Activated CD4-positive, alpha-beta T cell treated with anti-CD3 and anti-CD28 coated beads, Interleukin-2, amount 50 U/mL, for 1 hour (primary cell): ENCODE results near the gene ST3GAL2.
"Not testable (repeated sequence)": the region's sequence is repeated elsewhere in the genome, so short reads cannot be mapped to it uniquely, and the experiment has no call there.

Source experiments
- DNase-seq: peaks from one replicate; pipeline ENCODE4 v3.0.0-alpha.2; 2020

Gene ST3GAL2

DNA sequence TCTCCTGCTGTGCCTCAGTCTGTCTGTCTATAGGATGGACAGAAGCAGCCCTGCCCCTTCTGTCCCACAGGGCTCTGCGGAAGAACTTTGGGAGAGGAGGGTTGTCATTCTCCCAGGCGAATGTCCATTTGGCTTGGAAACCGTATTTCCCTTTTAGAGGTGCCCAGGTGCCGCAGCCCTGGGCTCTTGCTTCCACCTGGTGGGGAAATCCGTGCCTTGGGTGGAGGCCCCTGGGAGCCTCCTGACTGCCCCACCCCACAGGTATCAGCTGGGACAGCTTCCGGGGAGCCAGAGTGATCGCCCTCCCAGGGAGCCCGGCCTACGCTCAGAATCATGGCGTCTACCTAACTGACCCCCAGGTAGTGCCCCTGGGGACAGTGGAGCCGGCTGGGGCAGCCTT, 28.2 kb upstream of the ST3GAL2 start:
- no peak for DNase-seq

DNA sequence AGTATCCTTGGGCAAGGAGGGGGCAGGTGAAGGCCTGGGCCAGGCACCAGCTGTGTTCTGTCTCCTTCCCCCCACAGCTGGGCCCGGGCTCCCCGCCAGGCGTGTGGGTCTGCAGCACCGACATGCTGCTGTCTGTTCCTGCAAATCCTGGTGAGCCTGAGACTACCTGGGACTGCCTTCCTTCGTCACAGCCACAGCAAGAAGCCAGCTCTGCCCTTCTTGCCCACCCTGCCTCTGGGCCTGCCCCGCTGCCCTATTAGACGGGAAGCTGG, 27.8 kb upstream of the ST3GAL2 start:
- no peak for DNase-seq

DNA sequence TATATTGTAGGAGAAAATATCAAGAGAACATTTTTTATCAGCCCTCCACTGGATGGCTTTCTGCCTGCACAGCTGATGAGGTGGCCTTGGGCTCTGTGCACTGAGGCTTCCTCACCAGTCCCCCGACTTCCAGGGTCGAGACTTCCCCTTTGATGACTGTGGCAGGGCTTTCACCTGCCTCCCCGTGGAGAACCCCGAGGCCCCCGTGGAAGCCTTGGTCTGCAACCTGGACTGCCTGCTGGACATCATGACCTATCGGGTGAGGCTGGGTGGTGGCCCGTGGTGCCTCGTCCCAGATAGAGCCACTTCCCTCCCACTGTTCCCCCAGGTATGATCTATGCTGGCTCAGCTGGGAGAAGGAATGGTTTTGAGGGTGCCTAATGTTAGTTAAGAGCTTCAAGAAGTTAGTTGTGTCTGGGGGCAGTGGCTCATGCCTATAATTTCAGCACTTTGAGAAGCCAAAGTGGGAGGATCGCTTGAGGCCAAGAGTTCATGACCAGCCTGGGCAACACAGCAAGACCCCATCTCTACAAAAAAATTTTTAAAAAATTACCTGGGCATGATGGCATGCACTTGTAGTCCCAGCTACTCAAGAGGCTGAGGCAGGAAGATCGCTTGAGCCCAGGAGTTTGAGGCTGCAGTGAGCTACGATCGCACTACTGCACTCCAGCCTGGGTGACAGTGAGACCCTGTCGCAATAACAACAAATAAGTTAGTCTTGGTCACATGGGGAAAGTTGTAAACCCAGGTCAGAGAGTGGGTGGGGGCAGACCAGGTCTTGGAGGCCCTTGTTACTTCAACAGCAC, 27.3 kb upstream of the ST3GAL2 start:
- DNase-seq = no peak

DNA sequence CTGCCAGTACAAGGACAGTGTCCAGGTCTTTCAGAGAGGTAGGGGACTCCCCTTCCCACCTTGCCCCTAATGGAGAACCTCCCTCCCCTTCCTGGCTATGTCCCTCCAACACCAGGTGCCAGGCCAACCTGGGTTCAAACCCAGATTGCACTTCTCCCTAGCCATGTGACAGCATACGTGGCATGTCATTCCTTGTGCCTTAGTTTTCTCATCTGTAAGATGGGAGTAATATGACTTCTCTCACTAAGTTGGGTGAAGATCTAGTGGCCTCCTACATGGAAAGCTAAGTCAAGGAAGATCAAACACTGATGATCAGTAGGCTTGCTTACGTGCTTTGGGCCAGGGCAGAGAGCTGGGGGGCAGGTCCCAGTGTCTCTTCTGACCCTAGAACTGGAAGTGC, 24.3 kb upstream of the ST3GAL2 start:
- DNase-seq = no peak

DNA sequence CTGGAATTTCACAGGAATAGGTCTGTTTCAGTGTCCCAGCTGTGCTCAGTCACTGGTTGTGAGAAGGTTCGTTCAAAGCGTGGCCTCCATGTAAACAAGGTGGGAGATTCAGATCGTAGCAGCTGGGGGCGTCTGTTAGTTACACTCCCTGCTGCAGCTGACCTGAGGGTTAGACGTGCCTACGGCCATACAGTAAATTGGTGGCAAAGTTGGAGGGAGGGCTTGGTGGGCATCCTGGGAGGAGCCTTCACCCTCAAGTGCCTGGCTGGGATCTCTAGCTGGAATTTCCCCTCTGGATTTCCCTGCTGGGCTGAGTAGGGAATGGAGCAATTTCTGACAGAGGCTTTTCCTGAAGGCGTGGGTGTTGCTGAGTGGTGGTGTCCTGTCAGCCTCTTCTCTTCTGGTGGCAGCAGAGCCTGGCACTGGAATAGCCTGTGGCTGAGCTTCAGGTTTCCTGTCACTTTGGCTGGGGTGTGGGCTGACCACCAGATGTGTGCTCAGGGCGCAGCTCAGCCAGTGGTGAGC, 21.9 kb upstream of the ST3GAL2 start:
- DNase-seq = no peak

DNA sequence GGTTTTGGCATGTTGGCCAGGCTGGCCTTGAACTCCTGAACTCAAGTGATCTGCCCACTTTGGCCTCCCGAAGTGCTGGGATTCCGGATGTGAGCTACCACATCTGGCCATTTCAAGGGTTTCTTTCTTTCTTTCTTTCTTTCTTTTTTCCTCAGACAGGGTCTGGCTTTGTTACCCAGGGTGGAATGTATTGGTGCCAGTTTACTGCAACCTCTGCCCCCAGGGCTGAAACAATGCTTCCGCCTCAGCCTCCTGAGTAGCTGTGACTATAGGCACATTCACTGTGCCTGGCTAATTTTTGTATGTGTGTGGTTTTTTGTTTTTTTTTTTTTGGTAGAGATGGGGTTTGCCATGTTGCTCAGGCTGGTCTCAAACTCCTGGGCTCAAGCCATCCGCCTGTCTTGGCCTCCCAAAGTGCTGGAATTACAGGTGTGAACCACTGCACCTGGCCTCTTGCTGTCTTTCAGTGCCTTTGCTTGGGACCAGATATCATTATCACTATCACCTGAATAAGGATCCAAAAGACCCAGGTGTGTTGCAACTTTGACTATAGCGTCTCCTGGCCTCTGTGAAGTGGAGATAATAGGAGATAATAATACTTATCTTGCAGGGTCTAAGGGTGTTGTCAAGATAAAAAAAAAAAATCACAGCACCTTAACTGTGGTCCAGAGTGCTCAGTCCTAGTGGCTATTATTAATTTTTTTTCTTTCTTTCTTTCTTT, 18.7 kb upstream of the ST3GAL2 start:
- DNase-seq = no peak

DNA sequence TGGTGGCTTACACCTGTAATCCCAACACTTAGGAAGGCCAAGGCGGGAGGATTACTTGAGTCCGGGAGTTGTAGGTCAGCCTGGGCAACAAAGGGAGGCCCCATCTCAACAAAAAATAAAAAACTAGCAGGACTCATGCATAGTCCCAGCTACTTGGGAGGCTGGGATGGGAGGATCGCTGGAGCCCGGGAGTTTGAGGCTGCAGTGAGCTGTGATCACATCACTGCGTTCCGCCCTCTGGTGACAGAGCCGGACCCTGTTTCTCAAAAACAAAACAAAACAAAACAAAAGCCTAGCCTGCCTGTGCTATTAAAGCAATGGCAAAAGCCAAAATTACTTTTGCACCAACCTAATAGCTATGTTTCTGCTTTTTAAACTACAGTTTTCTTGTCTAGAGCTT, 17.0 kb upstream of the ST3GAL2 start:
- no peak for DNase-seq

DNA sequence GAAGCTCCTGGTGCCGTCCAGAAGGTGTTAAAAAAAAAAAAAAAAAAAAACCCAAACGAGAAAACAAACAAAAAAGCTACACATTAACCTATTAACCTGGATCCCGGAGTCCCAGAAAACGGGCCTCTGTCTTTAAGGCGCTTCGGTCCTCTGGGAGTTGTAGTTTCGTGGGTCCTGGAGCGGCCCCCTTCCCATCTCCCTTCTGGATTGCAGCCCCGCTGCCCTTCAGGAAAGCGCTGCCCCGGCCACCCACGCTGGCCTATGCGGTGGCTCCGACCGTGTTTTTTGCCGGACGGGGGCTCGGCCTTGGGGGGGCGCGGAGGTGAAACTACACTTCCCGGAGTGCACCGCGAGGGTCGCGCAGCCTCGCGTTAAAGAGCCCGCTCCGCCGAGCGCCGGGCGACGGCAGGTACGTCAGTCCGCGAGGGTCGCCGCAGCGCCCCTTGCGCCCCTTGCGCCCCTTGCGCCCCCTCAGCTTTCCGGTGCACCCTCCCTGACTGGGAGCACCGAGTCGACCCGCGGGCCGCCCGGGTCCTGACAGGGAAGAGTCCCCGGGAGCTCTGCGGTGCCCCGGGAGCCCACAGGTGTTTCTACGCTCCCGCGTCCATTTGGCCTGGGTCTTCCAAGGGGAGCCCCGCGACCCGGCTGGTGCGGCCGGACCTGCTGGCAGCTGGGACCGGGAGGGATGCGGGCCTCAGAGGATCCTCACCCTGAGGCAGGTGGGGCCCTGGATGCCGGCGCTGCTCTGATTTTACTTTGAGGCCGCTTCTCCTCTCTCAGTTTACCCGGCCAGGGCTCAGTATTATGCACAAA, 15.5 kb upstream of the ST3GAL2 start, which contains the start of gene FCSK:
TSS of gene FCSK (plus strand) at position 374 of the 813 bp plus-strand sequence. CDS start 8,596 bp downstream, outside the sequence.
- peak; percentile 61 for DNase-seq

DNA sequence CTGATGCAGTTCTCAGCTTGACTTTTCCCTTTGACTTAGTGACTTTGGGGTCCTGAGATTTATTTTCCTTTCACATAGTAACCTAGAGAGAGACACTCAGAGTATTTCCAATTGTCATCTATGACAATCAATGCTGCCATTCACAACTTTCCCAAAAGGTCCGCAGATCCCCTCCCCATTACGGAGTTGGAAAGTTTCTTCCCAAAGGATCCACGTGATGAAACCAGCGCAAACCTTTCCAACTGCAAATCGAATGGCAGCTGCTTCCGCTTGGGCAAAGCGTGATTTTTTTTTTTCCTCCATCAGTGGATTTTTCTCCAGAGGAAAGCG, 15.0 kb upstream of the ST3GAL2 start:
- no peak for DNase-seq

DNA sequence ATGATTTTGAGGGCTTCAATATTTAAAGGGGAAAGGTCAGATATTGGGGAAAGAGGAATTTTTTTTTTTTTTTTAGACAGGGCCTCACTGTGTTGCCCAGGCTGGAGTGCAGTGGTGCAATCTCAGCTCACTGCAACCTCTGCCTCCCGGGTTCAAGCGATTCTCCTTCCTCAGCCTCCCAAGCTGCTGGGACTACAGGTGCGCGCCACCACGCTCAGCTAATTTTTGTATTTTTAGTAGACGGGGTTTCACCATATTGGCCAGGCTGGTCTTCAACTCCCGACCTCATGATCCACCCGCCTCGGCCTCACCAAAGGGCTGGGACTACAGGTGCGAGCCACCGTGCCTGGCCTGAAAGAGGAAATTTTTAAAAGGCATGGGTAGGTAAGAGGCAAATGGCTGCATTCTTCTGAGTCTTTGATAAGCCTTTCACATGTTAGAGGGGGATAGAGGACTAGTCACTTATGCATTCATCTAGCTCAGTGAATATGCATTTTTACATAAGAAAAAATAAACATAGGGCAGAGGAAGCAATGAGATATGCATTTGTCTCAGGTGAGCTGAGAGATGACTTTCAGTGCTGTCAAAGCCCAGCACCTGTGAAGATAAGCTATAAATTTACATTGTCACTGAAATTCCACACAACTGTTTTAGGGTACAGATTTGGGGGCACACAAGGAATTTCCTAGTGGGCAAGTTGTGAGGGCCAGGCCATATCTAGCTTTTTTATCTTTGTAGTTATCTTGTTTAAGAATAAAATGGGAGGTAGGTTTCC, 14.4 kb upstream of the ST3GAL2 start:
- DNase-seq = no peak

DNA sequence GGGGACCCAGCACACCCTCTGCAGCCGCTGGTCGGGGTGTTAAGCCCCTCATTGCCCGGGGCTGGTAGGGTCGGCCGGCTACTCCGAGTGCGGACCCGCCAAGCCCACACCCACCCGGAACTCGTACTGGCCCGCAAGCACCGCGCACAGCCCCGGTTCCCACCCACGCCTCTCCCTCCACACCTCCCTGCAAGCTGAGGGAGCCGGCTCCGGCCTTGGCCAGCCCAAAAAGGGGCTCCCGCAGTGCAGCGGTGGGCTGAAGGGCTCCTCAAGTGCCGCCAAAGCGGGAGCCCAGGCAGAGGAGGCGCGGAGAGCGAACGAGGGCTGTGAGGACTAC, 12.1 kb upstream of the ST3GAL2 start:
- not testable (repeated sequence) for DNase-seq

DNA sequence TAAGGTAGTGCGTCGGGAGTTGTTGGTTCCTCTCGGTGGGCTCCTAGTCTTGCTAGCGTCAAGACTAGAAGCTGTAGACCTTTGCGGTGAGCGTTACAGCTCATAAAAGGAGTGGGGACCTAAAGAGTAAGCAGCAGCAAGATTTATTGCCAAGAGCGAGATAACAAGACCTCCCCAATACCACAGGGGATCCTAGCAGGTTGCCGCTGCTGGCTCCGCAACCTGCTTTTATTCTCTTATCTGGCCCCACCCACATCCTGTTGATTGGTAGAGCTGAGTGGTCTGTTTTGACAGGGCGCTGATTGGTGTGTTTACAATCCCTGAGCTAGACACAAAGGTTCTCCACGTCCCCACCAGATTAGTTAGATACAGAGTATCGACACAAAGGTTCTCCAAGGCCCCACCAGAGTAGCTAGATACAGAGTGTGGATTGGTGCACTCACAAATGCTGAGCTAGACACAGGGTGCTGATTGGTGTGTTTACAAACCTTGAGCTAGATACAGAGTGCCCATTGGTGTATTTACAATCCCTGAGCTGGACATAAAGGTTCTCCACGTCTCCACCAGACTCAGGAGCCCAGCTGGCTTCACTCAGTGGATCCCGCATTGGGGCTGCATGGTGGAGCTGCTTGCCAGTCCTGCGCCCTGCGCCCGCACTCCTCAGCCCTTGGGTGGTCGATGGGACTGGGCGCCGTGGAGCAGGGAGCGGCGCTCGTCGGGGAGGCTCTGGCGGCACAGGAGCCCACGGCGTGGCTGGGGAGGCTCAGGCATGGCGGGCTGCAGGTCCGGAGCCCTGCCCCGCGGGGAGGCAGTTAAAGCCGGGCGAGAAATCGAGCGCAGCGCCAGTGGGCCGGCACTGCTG, 11.5 kb upstream of the ST3GAL2 start:
- DNase-seq = not testable (repeated sequence)

DNA sequence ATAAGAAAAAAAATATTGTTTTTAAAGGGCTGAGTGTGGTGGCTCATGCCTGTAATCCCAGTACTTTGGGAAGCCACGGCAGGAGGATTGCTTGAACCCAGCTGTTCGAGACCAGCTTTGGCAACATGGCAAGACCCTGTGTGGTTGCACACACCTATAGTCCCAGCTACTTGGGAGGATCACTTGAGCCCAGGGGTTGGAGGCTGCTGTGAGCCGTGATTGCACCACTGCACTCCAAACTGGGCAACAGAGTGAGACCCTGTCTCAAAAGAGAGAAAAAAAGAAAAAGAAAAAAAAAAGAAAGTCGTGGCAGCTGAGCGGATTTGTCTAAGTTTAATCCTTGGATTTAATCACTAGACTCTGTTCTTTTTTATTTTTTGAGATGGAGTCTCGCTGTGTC, 9.2 kb upstream of the ST3GAL2 start:
- no peak for DNase-seq

DNA sequence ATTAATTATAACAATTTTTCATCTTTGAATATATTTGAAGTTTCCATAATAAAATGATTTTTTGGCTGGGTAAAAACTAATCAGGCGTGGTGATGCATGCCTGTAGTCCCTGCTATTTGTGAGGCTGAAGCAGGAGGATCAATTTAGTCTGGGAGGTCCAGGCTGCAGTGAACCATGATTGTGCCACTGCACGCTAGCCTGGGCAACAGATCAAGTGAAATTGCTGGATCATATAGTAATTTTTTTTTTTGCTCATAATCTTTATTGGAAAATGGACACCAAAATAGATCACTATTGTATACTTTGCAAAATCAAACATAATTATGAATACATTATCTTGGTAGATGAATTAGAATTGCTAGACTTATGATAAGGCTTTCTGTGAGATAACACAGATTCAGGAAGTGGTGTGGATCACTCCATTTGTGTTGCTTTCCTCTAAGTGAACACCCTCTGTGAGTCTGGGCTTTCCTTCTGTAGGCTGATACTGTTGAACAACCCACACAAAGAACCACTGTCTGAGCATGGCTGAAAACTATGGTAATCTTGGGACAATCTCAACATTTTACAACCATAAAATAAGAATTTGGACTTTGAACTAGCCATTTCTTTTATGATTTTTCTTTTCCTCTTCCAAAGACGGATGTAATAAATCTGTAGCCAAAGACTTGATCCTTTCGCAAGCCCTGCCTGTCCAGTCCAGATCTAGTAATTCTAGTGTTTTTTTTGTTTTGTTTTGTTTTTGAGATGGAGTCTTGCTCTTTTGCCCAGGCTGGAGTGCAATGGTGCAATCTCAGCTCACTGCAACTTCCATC, 5.6 kb upstream of the ST3GAL2 start:
- DNase-seq = no peak

DNA sequence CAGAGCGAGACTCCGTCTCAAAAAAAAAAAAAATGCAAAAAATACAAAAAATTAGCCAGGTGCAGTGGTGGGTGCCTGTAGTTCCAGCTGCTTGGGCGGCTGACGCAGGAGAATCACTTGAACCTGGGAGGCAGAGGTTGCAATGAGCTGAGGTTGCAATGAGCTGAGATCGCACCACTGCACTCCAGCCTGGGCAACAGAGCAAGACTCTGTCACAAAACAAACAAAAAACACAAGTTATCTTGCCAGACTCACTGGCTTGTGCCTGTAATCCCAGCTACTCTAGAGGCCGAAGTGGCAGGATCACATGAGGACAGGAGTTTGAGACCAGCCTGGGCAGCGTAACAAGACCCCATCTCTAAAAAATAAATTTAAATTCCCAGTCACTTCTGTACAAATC, 3.4 kb upstream of the ST3GAL2 start:
- no peak for DNase-seq

DNA sequence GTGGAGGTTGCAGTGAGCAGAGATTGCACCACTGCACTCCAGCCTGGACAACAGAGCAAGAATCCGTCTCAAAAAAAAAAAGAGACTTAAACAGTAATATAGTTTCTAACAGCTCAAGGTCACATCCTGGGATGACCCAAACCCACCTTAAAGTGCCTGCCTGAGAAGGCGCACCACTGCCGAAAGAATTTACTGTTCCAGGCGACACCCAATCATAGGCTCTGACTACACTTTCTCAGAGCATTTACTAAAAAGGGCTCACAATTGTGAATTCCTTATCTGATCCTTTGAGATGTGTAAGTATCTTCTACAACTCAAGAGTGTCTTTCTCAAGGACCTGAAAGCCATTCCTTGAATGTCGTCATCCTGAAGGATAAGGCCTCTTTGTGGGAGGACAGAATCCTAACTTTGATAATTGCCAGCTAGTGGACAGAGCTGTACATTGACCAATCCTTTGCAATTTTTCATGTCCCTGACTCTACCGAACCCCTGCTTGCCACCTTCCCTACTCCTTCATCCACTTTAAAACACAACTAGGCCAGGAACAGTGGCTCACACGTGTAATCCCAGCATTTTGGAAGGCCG, 2.6 kb upstream of the ST3GAL2 start:
- DNase-seq = no peak

DNA sequence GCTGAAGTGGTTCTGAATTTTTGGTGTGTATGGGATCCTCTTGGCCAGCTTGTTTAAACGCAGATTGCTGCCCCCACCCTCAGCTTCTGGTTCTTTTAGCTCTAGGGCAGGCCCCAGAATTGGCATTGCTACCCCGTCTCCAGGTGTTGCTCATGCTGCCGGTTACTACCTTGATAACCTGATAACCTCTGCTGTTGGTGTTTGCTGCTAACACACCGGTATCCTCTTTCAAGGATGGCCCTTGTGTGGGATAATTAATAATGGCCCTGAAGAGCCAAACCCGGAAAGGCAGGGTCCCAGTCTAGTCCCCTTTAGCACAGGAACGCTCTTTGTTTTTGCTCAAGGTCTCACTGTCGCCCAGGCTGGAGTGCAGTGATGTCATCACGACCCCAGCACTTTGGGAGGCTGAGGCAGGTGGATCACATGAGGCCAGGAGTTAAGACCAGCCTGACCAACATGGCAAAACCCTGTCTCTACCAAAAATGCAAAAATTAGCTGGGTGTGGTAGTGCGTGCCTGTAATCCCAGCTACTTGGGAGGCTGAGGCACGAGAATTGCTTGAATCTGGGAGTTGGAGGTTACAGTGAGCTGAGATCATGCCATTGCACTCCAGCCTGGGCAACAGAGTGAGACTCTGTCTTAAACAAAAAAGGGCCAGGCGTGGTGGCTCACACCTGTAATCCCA, 1.3 kb upstream of the ST3GAL2 start:
- no peak for DNase-seq

DNA sequence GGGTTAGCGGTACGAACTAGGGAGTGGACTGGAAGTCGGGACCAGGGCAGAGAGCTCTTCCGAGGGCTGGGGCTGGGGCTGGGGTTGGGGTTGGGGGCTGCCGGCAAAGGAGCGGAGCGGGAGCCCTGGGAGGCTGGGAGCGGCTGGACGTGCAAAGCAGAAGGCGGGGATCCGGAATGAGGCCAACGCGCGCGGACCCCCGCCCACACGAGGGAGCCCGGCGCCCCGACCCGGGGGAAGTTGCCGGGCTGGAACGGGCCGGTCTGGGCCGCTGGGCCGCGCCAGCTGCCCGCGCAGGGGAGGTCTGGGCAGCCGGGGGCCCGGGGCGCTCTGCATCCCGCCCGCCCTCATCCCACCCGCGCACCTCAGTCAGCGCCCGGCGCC, 323 bp downstream of the ST3GAL2 start:
- no peak for DNase-seq

DNA sequence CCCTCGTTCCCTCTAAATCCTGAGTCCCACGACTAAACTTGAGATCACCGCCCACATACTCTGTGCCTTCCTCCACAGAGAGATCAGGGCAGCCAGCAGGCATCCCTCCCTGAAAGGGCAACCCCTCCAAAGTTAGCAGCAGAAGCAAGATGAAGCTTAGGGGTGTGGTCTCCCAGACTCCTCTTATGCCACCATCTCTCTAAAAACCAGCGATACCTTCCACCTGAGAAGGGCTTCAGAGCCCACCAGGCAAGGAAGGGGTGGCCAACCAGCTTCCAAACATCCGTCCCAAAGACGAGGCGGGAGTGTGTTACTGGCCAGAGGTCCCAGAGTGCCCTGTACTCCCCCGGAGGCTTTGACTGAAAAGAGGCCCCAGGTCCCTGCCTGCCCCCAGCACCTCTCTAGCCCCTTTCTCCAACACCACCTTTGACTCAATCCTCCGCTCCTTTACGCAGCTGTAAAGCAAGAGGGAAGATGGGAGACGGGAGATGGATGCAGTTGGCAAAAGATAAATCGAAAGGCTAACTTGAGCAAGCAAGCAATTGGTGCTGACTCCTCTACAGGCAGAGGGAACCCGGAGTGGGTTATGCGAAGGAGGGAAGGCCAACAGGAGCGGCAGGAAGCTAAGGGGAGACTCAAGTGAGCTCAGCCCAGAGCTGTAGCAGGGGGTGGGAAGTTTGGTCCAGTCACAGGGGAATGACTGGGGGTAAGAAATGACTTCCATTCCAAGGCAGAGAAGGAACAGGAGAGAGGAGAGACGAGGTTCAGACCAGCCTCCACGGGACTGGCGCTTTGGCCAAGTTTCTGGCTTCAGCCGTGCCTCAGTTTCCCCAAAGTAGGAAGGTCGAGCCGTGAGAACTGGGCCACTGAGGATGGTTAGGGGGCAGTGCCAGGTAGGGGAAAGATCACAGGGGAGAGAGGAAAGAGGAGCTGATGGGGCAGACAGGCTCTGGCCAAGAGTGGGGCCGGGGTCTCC, 1.0 kb downstream of the ST3GAL2 start:
- no peak for DNase-seq
